Lower lobe of right lung (tissue), 2 donors: Measurements from ENCODE around the gene PPP1R14B. TPM values are rescaled to one million over a fixed set of nuclear protein-coding genes. Genes with fewer than 3 reads are reported as not detected.

Source experiments
- ATAC-seq, 2 donors: fragments of 200-7000 bp; cut with Tn5 transposase; one replicate each; pipeline ENCODE4 v1.9.1; 2020 to 2022; ENCODE audit warnings: mild to moderate bottlenecking in 2 of 2, moderate library complexity in 2 of 2
- DNase-seq: peaks from one replicate; pipeline ENCODE4 v3.0.0-alpha.2; 2020
- H3K27ac ChIP-seq: fragments of 200-600 bp; one replicate; pipeline ENCODE4 v1.8.0; 2022
- H3K27me3 ChIP-seq: fragments of 200-600 bp; one replicate; pipeline ENCODE4 v1.8.0; 2022; ENCODE audit warnings: low read depth
- H3K36me3 ChIP-seq: fragments of 200-600 bp; one replicate; pipeline ENCODE4 v1.8.0; 2022; ENCODE audit warnings: mild to moderate bottlenecking
- H3K4me1 ChIP-seq: fragments of 200-600 bp; one replicate; pipeline ENCODE4 v1.8.0; 2022
- H3K4me3 ChIP-seq: fragments of 200-600 bp; one replicate; pipeline ENCODE4 v1.8.0; 2022; ENCODE audit warnings: mild to moderate bottlenecking
- H3K9me3 ChIP-seq: fragments of 200-600 bp; one replicate; pipeline ENCODE4 v1.8.0; 2022
- CTCF ChIP-seq: fragments of 200-600 bp; IDR thresholded peaks from one replicate; pipeline ENCODE4 v1.8.0; 2022; ENCODE audit warnings: antibody characterized with exemption, mild to moderate bottlenecking
- intact Hi-C: fragments of 100-400 bp; cut with DNase I; formaldehyde crosslinking; loops from one replicate; pipeline ENCODE4 v1.11.0; 2022
- long read RNA-seq: library from polyadenylated mRNA; unstranded; transcript quantifications from one replicate; pipeline ENCODE4 v2.0.0, GENCODE V29; 2021
- total RNA-seq: library from RNA; stranded (reverse); fragmentation: NEBNext Ultra II Directional; extraction: Animal tissue kit (Norgen Biotek cat#: 25700); gene quantifications from one replicate; pipeline ENCODE4 v1.2.1, GENCODE V29; 2021
- donor health status: DM: no; HTN: yes; CAD: no; lungs with severe emphysema.

Gene PPP1R14B
- 55.4 TPM for total RNA-seq
- long read RNA-seq, transcript PPP1R14B-201 (4 exons, 982 nt) = major isoform, 78 of 84 reads
- long read RNA-seq, partial matches to known transcripts = 1 of 84 reads
- long read RNA-seq, other reads (novel, unspliced or antisense) = 5 of 84 reads

DNA sequence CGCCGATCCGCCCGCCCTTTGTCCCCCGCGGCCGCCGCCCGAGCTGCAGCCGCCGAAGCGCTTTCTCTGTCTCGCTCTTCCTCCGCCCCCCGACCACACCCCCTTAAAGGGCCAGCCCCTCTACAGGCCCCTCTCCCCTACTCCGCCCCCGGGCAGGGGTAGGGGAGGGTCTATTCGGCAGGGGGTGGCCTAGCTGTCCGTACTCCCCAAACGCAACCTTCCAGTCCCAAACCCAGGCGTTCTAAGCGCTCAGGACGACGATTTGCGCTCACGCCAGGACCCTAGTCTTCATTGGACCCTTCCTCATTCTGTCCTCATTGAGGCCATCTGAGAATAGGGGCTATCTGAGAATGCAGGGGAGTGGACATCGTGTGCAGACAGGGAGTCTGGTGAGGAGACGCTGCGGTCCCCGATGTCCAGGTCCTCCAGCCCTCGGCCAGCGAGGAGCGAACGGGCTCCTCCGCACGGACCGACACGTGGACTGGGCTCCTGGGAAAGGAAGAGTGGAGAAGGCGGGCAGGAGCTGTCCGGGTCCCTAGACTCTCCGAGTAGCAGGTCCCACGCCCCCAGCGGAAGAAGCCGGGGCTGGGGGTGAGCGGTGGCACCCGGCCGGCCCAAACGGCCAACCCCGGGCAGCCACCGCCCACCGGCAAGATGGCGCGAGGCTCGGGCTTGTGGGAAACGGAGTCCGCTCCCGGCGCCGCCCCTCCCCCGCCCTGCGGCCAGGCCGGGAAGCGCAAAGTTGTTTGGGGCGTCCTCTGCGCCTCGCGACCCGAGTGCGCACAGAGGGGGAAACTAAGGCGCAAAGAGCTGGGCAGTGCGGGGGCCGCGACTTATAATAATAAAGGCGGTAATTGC lies at the start of gene PPP1R14B:
TSS of gene PPP1R14B (minus strand) at position 73 of the 858 bp plus-strand sequence. CDS start 270 bp downstream, outside the sequence.
- Histone ChIP-seq H3K27ac (peak within 1 kb of the TSS; percentile 79), H3K27me3 (no peaks in the 10 kb centered on the region), H3K9me3 (no peaks in the 10 kb centered on the region), H3K4me3 (peak within 1 kb of the TSS; percentile 94), H3K36me3 (peaks cover 13% of the 10 kb centered on the region), H3K4me1 (peaks cover 42% of the 10 kb centered on the region)
- intact Hi-C loops = no loop called here
- DNase-seq (peak; percentile 92), ATAC-seq (peak; percentile 80 to 86)
- peak; percentile 21 for TF ChIP-seq CTCF

DNA sequence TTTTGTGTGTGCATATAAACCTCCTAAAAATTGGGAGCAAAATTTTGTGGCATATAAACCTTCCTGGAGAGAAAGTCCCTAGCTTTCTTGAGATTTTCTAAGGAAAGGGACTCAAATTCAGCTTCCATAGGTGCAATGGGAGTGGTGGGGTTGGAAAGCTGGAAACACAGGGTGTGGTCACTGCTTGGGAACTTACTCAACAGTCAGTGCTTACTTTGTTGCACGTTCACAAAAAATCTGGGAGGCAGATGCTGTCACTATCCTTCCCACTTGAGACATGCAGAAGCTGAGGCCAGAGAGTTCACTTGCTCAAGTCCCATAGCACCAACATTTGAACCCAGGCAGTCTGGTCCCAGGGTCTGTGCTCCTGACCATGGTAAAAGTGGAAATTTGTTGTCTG lies 49.5 kb upstream of the PPP1R14B start:
- ATAC-seq = no peak
- intact Hi-C loops = no loop called here

DNA sequence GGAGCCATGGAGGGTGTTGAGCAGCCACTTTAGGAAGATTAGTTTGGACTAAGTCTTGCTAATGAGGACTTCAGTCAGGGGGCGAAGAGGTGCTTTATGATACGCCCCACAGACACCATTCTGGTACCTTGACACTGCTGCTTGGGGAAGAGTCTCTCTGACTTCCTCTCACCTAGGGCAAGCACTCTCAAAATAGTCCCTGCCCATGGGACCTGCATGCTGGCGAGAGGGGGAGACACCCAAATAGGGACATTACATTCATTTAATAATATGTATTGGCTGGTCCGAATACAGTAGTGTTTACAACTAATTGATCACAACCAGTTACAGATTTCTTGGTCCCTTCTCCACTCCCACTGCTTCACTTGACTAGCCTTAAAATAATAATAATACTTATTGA lies 49.0 kb upstream of the PPP1R14B start:
- no peaks in the 10 kb centered on the region for H3K9me3 ChIP-seq
- H3K4me3 ChIP-seq = no peak overlapping the region
- peaks cover 38% of the 10 kb centered on the region for H3K4me1 ChIP-seq
- intact Hi-C loops = no loop called here
- TF ChIP-seq CTCF = no peak
- no peak for ATAC-seq
- H3K27ac ChIP-seq = no peak overlapping the region
- H3K36me3 ChIP-seq = no peaks in the 10 kb centered on the region
- H3K27me3 ChIP-seq = peaks cover 100% of the 10 kb centered on the region
- DNase-seq = no peak

More for the DNA sequence above, 49.5 kb upstream of the PPP1R14B start:
- Histone ChIP-seq H3K4me3 (no peak overlapping the region), H3K36me3 (no peaks in the 10 kb centered on the region), H3K4me1 (peaks cover 39% of the 10 kb centered on the region), H3K27ac (no peak overlapping the region), H3K9me3 (no peaks in the 10 kb centered on the region), H3K27me3 (peaks cover 97% of the 10 kb centered on the region)
- DNase-seq = no peak
- TF ChIP-seq CTCF = no peak

- no peak overlapping the region for H3K27ac ChIP-seq
- H3K4me1 ChIP-seq = peaks cover 29% of the 10 kb centered on the region
- peaks cover 95% of the 10 kb centered on the region for H3K27me3 ChIP-seq
- ATAC-seq = no peak
- DNase-seq = no peak
- H3K9me3 ChIP-seq = no peaks in the 10 kb centered on the region
- H3K4me3 ChIP-seq = no peak overlapping the region
- intact Hi-C loops = no loop called here
- no peaks in the 10 kb centered on the region for H3K36me3 ChIP-seq
- no peak for TF ChIP-seq CTCF
These were observed 48.0 kb upstream of the PPP1R14B start for GRCh38 chr11:64294774-64295173.

GRCh38 chr11:64292460-64293254 lies 45.9 kb upstream of the PPP1R14B start:
- DNase-seq = no peak
- peak overlapping the region; percentile 44 for H3K4me3 ChIP-seq
- peaks cover 74% of the 10 kb centered on the region for H3K27me3 ChIP-seq
- ATAC-seq = no peak
- H3K9me3 ChIP-seq = no peaks in the 10 kb centered on the region
- H3K36me3 ChIP-seq = no peaks in the 10 kb centered on the region
- TF ChIP-seq CTCF = no peak
- no peak overlapping the region for H3K27ac ChIP-seq
- H3K4me1 ChIP-seq = peaks cover 18% of the 10 kb centered on the region
- intact Hi-C loops = no loop called here
